Left renal pelvis (tissue), 4 donors: Measurements from ENCODE around the gene UBR3. TPM values are rescaled to one million over a fixed set of nuclear protein-coding genes. Genes with fewer than 3 reads are reported as not detected.
"Not testable (repeated sequence)": the region's sequence is repeated elsewhere in the genome, so short reads cannot be mapped to it uniquely, and the experiment has no call there.

Source experiments
- DNase-seq, 4 donors: peaks; one replicate each; pipeline ENCODE4 v3.0.0-alpha.2; 2013; ENCODE audit warnings: low read depth in 4 of 4, low spot score in 3 of 4
- polyA plus RNA-seq, 4 donors: library from polyadenylated mRNA; unstranded; fragments of 120-200 nt; gene quantifications; one replicate each; pipeline ENCODE4 v1.2.1, GENCODE V29; 2013; ENCODE audit not compliant: insufficient read length in 4 of 4

The UBR3 gene
- polyA plus RNA-seq, 4 donors: 39.4 to 44.2 (median 40.9) TPM

DNA sequence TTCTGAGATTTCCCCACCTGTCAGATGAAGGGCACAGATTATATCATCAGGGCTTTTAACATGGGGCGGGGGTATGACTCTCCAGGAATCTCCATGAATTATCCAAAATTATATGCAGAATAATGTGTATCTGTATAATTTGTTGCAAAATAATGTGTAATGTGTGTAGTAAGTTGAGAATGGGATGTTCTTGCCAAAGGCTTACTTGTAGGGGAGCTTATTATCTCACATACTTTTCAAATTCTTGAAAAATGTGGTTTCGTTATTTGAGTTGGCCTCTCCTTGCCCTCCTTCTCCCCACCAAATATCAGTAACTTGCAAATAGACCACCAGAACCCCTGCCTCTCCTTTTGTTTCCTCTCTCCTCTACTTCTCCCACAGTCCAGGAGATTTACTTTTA, 35.6 kb downstream of the UBR3 start:
- DNase-seq: no peak

DNA sequence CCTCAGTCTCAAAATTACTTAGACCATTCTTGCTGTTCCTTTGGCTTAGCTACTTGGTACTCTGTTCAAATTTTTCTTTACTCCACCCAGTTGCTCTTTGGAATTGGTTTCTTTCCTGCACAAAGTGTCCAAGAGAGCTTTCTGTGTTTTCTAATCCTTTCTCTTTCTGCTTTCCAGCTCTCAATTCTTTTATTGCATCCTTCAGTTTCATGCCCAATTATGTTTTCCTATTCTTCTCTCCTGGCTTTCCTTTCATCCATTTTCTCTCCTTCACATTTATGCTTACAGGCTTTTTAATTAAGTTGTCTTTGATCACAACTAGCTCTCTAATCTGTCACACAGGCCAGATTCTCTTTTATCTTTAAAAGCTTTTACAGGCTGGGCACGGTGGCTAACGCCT, 38.2 kb downstream of the UBR3 start:
- no peak for DNase-seq

DNA sequence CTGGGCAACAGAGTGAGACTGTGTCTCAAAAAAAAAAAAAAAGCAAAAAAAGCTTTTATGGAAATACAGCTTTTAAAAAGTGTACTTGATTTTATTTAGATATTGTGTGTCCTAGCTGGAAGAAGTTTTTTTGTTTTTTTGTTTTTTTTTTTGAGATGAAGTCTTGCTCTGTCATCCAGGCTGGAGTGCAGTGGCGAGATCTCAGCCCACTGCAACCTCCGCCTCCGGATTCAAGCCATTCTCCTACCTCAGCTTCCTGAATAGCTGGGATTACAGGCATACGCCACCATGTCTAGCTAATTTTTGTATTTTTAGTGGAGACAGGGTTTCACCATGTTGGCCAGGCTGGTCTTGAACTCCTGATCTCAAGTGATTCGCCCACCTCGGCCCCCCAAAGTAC, 39.0 kb downstream of the UBR3 start:
- DNase-seq: not testable (repeated sequence)

DNA sequence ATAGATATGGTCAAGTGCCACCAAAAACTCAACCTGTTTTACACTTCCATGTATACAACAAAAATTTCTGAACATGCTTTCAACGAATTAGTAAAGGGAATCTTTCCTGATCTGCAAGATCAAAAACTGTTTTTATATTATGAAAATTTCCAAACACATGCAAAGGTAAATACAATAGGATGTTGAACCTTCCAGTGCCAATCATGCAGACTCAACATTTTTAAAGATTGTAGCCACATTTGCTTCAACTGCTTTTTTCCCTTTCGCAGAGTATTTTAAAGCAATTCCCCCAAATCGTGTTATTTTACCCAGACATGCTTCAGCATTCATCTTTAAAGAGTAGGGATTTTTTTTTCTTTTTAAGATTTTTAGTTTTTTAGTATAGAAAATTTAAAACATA, 40.3 kb downstream of the UBR3 start:
- DNase-seq: no peak

DNA sequence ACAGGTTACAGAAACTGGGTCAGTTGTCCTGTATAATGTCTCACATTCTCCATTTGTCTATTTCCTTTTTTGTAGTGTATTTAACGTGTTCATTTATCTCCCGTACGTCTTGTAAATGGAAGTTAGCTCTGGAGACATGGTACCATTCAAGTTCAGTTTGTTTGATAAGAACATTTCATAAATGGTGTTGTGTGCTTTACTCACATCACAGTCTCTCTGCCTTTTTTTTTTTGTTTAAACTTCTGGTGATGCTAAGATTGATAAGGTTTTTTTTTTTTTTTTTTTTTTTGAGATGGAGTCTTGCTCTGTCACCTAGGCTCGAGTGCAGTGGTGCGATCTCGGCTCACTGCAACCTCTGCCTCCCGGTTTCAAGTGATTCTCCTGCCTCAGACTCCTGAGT, 41.7 kb downstream of the UBR3 start:
- no peak for DNase-seq

DNA sequence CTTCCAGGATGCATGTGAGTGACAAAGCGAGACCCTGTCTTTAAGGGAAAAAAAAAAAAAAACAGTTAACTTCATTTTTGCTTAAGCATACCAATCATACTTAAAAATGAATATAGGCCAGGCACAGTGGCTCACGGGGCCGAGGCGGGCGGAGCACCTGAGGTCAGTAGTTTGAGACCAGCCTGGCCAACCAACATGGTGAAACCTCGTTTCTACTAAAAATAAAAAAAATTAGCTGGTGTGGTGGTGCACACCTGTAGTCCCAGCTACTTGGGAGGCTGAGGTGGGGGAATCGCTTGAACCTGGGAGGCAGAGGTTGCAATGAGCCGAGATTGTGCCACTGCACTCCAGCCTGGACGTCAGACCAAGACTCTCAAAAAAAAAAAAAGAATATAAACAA, 44.1 kb downstream of the UBR3 start:
- DNase-seq: not testable (repeated sequence)

DNA sequence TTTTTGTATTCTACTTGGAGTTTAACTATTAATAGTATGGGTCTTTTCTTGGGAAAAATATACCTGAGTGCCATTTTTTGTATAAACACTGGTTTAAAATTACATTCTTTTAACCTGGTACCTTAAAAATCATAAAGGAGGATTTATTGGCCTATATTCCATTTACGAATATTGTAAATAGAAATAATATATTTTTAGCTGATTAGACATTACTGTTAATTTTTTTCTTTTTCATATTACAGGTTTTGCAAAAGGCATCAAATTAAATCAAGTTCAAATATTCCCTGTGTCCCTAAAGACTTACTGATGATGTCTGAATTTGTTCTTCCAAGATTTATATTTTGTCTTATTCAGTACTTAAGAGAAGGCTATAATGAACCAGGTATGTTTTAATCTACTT, 44.7 kb downstream of the UBR3 start:
- no peak for DNase-seq

DNA sequence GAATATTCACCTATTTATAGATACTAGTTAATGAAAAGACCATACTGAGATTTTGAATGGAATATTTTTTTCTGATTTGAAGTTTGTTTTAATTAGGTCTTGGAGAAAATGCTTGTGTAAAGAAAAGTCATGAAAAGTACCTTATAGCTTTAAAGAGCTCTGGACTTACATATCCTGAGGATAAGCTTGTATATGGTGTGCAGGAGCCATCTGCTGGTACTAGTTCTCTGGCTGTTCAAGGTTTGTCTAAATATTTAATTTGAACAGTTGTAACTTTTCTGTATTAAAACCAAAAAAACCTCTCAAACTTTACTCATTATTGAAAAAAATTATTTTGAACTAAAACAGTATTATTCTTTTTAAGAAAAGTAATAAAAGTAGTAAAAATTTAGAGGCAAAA, 50.1 kb downstream of the UBR3 start:
- DNase-seq: no peak

DNA sequence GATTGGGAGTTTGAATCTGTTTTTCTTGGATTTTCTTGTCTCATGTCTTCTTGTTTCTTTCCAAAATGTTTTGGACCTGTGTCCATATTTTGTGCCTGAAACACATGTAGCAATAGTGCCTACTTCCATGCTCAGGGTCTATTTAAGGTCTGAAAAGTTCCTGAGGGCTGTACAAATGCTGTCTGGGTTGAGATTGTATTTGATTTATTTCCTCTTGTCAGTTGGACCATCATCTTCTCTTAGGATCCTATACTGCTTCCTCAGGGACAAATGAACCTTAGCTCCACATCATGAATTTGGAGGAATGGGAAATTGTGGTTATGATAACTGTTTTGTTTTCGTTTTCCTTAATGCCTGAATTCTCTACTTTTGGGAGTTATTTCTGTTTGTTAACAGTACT, 59.9 kb downstream of the UBR3 start:
- no peak for DNase-seq

DNA sequence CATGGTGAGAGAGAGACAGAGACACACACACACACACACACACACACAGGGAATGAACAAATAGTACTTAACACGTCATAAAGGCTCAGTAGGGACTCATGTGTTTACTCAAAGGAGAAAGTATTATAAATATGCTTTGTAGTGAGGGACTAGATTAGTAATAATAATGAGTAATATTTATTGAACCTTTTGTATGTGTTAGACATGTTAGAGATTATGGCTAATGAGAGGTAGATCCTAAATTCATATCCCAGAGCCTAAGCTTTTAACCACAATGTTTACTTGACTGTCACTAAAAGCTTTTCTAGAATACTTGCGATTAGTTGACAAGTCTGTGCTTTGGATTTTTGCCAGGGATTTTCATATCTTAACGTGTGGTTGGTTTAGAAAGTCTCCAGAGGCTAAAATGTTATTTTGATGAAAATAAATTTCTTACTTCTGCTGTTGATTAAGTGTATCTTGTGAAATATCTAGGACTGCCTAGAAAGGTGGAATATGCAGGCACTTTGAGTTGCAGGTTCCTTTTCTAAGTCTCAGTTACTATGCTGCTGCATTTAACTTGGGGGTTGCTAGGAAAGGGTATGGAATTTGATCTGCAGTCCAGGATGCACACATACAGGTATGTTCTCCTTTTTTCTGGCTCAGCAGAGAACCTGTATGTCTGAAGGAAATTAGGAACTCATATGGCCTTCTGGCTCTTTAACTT, 64.5 kb downstream of the UBR3 start:
- DNase-seq: no peak

DNA sequence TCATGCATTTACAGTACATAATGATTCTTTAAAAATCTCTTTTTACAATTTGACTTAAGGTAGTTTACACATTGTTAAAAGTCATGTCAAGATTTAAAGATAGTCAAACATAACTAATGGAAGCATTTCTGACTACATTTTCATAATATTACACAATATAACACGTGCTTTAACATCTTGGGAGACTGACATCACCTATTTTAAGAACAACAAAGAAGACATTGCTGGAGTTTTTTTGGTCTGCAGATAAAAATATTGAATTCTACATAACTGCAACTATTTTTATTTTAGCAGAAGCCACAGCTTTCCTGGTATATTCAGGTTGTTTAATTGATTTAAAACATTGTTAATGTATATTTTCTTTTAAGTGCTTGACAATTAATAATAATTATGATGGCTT, 65.7 kb downstream of the UBR3 start:
- no peak for DNase-seq

DNA sequence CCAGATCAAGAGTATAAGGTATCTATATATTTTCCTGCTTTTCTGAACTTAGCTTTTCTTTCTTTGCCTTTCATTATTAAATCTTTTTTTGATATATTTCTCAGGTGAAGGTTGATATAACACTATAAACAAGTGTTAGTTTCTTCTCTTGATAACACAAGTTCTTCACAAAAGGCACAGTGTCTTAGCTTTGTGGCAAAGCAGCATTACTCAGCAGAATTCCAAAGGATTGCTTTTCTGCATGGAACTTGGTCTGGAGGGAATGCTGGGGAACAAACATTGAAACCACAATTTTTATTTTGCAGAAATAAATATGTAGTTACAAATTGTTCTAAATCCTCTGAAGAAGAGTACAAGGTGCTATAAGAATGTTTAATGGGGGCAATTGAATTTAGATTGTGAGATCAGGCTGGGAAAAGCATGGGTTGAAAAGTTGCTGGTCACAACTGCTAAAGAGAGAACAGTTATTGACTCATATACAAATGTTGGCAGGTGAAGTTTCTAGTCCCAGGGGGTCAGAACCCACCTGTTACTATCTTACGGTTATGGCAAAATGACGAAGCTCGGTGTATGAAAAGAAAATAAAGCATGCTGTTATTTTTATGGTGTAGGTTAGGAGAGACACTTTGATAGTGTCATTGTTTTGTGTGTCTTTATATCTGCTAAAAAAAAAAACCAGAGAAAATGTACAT, 68.2 kb downstream of the UBR3 start:
- no peak for DNase-seq

DNA sequence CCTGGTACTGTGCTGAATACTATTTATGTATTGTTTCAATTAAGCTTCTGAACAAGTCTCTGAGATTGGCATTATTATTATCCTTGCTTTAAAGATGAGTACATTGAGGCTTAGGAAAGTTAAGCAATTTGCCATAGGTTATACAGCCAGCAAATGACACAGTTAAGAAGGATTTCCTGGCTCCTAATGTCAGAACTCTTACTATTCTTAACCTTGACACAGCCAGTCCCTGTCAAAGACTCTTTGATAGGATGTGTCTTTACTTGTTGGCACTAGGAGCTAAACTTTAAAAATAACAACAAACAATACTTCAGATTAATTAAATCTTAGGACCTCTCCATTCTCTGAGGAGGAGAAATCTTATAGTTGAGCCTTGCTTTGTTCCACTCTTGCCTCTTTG, 70.6 kb downstream of the UBR3 start:
- no peak for DNase-seq

DNA sequence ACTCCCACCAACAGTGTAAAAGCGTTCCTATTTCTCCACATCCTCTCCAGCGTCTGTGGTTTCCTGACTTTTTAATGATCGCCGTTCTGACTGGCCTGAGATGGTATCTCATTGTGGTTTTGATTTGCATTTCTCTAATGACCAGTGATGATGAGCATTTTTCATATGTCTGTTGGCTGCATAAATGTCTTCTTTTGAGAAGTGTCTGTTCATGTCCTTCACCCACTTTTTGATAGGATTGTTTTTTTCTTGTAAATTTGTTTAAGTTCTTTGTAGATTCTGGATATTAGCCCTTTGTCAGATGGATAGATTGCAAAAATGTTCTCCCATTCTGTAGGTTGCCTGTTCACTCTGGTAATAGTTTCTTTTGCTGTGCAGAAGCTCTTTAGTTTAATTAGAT, 72.8 kb downstream of the UBR3 start:
- not testable (repeated sequence) for DNase-seq

DNA sequence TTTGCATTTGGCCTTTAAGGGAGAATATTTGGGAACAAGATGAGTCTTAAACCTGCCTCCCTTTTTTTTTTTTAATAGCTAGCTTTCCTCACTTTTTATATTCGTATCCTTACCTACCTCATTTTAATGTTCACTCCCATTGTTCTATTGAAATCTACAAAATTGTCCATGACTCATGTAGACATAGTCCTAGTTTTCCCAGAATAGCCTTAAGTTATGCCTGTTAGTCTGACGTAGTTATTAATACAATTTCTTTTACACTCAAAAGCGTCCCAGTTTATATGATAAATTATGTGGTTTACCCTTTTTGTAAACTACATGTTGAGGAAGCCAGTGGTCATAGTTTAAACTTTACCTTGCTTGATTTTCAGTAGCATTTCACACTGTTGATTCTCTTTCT, 73.4 kb downstream of the UBR3 start:
- DNase-seq: no peak

DNA sequence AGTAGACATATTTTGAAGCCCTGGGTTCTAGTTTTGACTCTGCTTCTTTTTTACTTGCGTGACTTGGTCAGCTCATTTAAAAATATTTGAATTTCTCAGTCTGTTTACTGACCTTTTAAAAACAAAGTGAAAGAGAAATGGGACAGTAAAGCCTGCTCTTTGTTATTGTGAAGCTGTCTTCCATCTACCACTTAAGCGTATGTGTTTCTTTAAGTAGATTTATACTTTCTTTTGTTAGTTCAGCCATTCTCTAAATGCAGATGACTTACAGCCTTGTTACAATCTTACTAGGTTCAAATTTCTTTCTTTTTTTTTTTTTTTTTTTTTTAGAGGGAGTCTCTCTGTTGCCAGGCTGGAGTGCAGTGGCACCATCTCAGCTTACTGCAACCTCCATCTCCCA, 79.5 kb downstream of the UBR3 start:
- no peak for DNase-seq

DNA sequence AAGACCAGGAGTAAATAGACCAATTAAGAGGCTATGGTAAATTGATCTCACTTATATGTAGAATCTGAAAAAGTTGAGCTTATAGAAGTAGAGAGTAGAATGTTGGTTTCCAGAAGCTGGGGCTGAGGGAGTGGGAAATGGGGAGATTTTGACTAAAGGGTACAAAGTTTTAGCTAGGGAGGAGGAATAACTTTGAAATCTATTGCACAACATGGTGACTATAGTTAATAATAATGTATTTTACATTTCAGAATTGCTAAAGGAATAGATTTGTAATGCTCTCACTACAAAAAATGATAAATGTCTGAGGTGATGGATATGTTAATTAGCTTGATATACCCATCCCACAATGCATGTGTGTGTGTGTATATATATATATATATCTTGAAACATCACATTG, 82.1 kb downstream of the UBR3 start:
- DNase-seq: no peak

DNA sequence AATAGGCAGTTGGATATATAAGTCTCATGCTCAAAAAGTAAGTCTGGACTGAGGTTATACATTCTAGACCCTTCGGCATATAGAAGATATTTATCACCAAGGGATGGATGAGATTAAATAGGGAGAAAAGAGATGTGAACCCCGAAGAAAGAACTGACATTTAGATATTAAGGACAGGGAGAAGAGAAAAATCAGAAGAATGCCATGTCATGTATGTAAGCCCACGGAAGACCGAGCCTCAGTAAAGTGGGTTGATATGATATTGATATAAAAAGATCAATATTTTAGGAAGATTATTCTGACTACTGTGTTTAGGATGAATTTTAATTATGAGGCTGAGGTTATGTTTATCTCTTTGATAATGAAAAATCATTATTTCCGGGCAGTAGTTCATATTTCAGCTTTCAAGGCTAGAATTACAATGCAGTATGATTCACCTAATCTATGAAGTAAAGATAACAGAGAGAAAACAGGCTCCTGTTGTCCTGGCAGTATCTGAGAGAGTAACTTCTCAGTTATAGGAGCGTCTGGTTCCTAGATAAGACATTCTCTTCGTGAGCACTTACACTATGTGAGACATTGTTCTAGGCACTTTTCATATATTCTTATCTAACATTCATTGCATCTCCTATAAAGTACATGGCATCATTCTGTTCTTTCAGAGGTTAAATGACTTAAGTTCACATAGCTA, 83.0 kb downstream of the UBR3 start:
- no peak for DNase-seq

DNA sequence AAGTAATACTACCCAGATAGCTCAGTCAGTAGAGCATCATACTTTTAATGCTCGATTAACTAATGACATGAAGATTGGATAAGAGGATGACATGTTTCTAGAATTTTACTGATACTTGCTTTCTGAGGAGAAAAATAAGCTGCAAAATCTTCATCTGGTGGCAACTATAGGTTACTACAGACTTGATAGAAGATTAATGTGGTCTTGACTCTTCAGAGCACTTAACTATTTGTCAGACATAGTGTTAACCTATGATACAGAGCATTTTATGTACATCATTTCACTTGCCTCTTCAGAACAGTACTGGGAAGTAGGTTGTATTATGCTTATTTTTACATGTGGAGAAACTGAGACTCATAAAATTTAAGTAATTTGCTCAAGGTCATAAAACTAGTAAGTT, 83.9 kb downstream of the UBR3 start:
- DNase-seq: no peak

DNA sequence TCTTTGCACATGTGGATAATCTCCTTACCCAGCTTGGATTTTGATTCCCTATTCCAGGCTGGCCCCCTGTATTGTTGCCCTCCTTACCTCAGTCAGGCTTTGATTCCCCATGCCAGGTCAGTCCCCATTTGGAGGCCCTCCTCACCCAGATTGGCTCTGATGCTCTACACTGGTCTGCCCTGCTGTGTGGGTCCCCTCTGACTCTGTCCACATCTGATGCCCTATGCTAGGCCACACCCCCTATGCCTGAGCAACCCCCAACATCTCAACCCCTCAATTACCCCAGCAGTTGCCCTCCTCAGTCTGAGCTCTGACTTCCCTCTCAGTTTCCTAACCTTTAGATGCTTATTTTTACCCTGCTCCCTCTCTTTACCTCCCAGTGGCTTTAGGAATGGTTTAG, 89.4 kb downstream of the UBR3 start:
- DNase-seq: no peak

DNA sequence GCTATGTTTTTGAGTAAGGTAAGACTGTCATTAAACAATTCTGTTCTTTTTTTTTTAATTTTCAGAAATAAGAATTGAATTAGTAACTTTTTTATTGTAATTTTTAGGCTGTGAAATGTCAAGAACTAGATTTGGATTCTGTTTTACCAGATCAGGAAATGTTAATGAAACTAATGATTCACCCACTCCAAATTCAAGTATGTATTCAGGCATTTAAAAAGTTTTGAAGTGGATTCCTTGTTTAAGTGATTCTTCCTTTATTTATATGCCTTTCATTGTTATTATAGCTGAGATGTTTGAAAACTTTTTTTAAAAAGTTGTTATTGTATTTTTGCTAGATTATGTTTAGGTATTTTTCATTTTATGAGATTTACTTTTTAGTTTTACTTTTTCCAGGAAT, 96.7 kb downstream of the UBR3 start:
- no peak for DNase-seq

DNA sequence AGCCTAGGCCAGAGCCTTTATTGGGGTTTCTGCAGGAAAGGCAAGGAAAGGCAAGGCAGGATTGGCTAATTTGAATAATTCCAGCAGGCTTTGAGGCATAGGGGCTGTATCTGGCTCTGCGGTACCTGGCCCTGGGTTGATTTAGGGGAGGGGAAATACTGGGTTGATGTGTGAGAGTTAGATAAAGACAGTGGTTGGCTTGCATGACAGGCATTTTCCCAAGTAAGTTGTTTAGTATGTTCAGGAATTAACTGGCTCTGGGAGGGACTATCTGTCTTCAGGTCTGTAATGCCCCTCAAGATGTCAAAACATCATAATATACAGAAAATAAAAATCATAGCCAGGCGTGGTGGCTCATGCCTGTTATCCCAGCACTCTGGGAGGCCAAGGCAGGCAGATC, 98.7 kb downstream of the UBR3 start:
- no peak for DNase-seq
